Inferior parietal cortex (tissue), 1 donor: ENCODE measurements around the gene TNFRSF14.
"Not testable (repeated sequence)": the region's sequence is repeated elsewhere in the genome, so short reads cannot be mapped to it uniquely, and the experiment has no call there.

Experiments
- DNase-seq: peaks from one replicate; pipeline ENCODE4 v3.0.0-alpha.2; 2016; ENCODE audit errors: extremely low spot score

TNFRSF14 gene

GRCh38 chr1:2567083-2567679 lies 11.0 kb downstream of the TNFRSF14 start:
- no peak for DNase-seq

DNA sequence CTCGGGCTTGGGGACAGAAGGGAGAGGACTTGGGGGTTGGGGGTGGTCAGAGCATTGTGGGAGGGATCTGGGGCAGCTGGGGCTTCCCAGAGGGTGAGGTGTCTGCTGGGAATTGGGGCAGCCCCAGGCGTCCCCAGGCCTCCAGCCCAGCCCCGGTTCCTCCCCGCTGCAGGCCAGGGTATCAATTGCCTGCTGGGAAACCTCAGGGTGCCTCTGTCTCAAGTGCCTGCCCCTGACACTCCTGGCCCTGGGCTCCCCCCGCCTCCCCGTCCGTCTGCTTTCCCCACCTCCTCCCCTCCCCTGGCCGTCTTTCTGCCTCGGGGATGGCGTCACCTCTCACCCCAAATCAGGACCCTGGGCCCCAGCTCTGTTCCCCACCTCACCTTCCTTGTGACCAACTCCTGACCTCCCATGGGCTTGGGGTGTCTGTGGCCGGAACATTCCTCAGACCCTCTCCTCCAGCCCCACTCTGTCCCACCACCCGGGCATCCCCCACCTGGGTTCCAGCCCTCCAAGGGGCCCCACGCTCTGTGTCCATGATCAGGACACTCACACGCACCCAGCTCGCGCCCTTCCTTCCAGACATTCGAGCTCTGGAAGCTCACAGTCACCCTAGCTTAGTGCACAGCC lies 12.1 kb downstream of the TNFRSF14 start:
- DNase-seq, result not testable (repeated sequence)

DNA sequence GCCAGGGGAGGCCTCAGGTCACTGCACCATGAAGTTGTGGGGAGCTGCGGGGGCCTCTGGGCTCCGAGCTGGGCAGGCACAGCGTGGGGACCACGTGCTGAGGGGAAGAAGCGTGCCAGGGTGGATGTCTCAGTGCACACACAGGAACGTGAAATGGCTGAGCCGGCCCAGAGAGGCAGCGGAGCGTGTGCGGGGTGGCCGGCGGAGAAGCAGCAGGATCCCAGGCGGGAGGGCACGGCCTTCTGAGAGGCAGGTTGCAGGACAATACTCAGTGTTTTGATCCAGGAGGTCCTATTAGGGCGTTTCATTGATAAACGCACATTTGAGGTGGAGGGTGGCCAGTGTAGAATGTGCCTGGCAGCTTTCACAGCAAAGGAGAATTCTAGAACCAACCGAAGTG lies 12.9 kb downstream of the TNFRSF14 start:
- no peak for DNase-seq

DNA sequence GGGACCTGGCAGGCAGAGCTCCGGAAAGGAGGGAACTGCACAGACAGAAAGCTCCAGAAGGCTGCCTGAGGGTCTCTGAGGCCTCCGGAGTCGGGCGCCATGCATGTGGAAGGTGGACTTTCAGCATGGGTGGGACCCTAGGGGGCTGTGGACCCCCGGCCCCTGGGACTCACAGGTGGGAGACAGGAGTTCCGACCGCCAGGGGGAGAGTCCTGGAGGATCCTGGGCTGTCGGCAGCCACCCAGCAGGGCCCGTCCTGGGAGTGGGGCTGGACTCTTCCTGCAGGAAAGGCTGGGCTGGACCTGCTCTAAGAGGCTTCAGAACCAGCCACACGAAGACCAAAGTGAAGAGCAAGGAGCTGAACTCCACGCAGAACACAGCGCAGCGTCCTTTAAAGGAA lies 13.5 kb downstream of the TNFRSF14 start:
- DNase-seq, result not testable (repeated sequence)

DNA sequence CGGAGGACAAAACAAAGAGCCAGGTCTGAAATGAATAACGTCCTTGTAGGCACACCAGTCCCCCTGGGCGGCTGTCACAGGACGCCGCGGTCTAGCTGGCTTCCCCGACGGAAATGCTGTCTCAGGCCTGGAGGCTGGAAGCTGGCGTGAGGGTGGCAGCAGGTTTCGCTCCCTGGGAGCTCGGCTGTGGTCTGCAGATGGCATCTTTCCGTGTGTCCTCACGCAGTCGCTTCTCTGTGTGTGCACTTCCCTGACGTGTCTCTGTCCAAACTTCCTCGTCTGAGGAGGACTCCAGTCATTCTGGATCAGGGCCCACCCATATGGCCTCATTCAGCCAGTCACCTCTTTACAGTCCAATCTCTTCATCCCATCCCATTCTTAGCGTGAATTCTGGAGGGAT lies 14.2 kb downstream of the TNFRSF14 start:
- no peak for DNase-seq

GRCh38 chr1:2571348-2571747 lies 15.2 kb downstream of the TNFRSF14 start:
- no peak for DNase-seq

GRCh38 chr1:2573250-2573920 lies 17.2 kb downstream of the TNFRSF14 start:
- DNase-seq, result no peak

- DNase-seq, result no peak
These were observed 18.2 kb downstream of the TNFRSF14 start for GRCh38 chr1:2574350-2574749.

DNA sequence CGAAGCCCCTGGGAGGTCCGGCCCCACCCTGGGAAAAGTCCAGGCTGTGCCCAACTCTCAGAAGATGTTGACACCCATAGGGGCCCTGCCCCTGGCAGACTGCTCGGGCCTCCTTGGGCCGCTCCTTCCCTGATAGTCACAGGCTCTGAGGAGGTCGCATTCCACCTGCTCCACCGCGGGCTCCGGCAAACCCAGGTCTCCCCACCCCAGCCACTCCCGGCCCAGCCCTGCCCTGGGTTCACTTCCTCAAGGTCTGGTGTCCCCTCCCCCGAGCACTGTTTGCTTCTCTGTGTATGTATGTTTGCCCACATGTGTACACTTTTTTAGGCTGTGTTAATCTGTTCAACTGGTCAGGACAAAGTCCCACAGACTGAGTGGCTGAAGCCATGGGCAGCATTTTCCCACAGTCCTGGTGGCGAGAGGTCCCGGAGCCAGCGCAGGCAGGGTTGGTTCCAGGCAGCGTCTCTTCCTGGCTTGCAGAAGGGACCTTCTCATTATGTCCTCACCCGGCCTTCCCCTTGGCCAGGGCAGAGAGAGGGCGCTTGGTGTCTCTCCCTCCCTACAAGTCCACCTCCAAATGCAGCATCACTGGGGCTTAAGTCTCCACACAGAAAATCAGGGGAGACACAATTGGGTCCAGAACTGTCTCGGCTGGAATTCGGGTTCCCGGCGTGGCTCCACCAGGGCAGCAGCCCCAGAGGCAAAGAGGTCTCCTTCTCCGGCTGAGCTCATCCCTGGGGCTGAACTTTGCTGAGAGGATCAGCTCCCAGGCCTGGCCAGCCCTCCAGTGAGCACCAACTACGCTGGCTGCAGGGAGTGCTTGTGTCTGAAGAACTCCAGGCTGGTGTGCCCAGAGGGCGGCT lies 19.9 kb downstream of the TNFRSF14 start:
- DNase-seq, result no peak

GRCh38 chr1:2577565-2578075 lies 21.4 kb downstream of the TNFRSF14 start:
- not testable (repeated sequence) for DNase-seq

DNA sequence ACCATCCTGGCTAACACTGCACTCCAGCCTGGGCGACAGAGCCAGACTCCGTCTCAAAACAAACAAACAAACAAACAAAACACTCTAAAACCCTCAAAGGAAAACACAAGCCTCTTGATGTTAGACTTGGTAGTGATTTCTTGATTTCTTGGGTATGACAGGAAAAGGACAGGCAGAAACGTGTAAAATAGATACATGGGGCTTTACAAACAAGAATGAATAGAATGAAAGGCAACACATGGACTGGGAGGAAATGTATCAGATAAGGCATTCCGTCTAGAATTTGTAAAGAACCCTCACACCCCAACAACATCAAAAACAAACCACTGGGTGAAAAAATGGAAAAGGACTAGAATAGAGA lies 22.6 kb downstream of the TNFRSF14 start:
- no peak for DNase-seq

DNA sequence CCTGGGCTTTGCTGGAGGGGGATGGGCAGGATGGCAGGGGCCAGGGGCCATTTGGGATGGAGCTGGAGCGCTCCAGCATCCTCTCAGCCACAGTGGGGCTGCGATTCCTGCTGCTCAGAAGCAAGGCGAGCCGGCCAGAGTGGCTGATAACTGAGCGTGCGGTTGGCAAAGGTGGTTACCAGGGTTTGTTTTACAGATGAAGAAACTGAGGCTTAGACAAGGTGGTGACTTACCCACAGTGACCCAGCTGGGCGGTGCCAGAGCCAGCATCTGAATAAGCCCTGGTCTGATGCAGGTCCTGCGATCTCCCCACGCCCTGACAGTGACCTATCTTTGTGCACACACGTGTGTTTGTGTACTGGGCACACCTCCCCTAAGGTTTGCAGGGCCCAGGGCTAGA lies 24.5 kb downstream of the TNFRSF14 start:
- DNase-seq, result no peak

GRCh38 chr1:2582391-2582790 lies 26.2 kb downstream of the TNFRSF14 start:
- DNase-seq, result peak; percentile 5

DNA sequence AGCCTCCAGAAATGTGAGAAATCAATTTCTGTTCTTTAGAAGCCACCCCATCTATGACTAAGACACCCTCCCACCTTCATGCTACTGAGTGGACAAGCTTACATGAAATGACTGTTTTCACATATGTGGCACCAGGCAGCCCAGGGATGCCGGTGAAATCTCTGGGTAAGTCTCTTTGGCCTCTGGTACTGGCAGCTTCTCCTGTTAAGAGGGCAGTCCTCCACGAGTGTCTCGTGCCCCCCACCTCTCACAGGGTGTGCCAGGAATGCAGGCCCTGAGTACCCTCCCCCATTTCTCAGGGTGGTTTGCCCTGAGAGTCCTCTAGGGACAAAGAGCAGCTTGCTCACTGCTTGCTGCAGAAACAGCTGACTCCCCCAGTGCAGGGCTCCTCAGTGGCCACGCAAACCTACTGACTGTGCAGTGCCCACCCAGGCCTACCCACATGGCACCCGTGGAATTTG lies 27.2 kb downstream of the TNFRSF14 start:
- no peak for DNase-seq

GRCh38 chr1:2583871-2584351 lies 27.7 kb downstream of the TNFRSF14 start:
- DNase-seq, result no peak

- peak; percentile 6 for DNase-seq
These were observed 28.6 kb downstream of the TNFRSF14 start for GRCh38 chr1:2584686-2585317.

- peak; percentile 36 for DNase-seq
These were observed 29.3 kb downstream of the TNFRSF14 start for GRCh38 chr1:2585318-2586092.

DNA sequence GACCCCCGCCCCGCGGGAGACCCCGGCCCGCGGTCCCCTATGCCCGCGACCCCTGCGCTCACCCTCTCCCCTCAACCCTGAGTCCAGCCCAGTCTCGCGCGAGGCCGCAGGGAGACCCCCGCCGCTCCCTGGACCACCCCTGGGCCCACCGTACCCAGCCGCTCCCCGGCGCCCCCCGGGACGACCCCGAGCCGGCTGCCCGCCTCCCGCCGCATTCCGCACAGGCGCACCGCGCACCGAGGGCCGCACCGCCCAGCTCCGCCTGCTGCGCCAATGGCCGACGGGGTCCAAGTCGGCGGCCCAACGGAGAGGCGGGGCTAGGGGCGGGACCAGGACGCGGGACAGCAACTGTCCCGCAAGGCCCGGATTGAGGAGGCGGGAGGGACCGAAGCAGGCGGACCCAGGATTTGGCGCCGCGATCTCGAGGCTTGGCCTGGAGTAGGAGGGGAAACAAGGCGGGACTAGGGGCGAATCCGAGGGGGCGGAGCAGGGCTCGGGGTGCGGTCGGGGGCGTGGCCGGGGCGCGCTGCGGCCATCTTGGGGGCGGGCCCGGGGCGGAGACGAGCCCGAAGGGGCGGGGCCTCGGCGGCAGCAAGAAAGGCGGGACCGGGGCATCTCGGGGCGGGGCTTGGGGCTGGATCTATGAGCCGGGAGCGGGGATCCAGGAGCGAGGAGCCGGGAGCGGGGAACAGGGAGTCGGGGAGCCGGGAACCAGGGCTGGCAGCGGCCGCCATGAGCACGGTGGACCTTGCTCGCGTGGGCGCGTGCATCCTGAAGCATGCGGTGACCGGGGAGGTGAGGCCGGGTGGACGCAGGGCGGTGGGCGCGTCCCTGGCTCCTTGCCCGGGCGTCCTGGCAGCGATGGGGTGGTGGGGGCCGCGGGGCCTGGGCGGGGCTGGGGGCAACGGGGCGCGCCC lies 30.2 kb downstream of the TNFRSF14 start, which contains the start of gene PRXL2B:
PRXL2B (plus strand) TSS at position 624 of the 917 bp plus-strand sequence; CDS start at position 733, 109 bp downstream.
- peak; percentile 95 for DNase-seq
